Measurements from ENCODE around the gene CPLANE1.
"Not testable (repeated sequence)": the region's sequence is repeated elsewhere in the genome, so short reads cannot be mapped to it uniquely, and the experiment has no call there.

- not testable (repeated sequence) for TF ChIP-seq DPF2 (IDR thresholded peaks at IDR 0.05); KDM4B (IDR thresholded peaks at IDR 0.05; ENCODE audit: borderline replicate concordance in 2 of 2, low read depth in 1 of 2); KLF16 (IDR thresholded peaks at IDR 0.05); POLR2A (conservative IDR thresholded peaks at IDR 0.05)
- TF ChIP-seq, protein P1, sequence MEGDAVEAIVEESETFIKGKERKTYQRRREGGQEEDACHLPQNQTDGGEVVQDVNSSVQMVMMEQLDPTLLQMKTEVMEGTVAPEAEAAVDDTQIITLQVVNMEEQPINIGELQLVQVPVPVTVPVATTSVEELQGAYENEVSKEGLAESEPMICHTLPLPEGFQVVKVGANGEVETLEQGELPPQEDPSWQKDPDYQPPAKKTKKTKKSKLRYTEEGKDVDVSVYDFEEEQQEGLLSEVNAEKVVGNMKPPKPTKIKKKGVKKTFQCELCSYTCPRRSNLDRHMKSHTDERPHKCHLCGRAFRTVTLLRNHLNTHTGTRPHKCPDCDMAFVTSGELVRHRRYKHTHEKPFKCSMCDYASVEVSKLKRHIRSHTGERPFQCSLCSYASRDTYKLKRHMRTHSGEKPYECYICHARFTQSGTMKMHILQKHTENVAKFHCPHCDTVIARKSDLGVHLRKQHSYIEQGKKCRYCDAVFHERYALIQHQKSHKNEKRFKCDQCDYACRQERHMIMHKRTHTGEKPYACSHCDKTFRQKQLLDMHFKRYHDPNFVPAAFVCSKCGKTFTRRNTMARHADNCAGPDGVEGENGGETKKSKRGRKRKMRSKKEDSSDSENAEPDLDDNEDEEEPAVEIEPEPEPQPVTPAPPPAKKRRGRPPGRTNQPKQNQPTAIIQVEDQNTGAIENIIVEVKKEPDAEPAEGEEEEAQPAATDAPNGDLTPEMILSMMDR (IDR thresholded peaks at IDR 0.05 in 2 of 3, conservative IDR thresholded peaks at IDR 0.05 in 1 of 3; ENCODE audit: insufficient read depth in 2 of 3, low read depth in 1 of 3, low read length in 3 of 3): not testable (repeated sequence)
- TF ChIP-seq, protein P2, sequence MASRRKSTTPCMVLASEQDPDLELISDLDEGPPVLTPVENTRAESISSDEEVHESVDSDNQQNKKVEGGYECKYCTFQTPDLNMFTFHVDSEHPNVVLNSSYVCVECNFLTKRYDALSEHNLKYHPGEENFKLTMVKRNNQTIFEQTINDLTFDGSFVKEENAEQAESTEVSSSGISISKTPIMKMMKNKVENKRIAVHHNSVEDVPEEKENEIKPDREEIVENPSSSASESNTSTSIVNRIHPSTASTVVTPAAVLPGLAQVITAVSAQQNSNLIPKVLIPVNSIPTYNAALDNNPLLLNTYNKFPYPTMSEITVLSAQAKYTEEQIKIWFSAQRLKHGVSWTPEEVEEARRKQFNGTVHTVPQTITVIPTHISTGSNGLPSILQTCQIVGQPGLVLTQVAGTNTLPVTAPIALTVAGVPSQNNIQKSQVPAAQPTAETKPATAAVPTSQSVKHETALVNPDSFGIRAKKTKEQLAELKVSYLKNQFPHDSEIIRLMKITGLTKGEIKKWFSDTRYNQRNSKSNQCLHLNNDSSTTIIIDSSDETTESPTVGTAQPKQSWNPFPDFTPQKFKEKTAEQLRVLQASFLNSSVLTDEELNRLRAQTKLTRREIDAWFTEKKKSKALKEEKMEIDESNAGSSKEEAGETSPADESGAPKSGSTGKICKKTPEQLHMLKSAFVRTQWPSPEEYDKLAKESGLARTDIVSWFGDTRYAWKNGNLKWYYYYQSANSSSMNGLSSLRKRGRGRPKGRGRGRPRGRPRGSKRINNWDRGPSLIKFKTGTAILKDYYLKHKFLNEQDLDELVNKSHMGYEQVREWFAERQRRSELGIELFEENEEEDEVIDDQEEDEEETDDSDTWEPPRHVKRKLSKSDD (conservative IDR thresholded peaks at IDR 0.05; ENCODE audit: low read length): not testable (repeated sequence)
- TF ChIP-seq, protein P3, sequence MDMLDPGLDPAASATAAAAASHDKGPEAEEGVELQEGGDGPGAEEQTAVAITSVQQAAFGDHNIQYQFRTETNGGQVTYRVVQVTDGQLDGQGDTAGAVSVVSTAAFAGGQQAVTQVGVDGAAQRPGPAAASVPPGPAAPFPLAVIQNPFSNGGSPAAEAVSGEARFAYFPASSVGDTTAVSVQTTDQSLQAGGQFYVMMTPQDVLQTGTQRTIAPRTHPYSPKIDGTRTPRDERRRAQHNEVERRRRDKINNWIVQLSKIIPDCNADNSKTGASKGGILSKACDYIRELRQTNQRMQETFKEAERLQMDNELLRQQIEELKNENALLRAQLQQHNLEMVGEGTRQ (CRISPR knock-in tag; IDR thresholded peaks at IDR 0.05): not testable (repeated sequence)
These were observed 18.9 kb upstream of the CPLANE1 start for GRCh38 chr5:37268100-37268499.
